ENCODE results near the gene SPSB2.

Gene SPSB2

GRCh38 chr12:6850796-6851152, 22.3 kb downstream of the SPSB2 start:
- Histone ChIP-seq H3K27me3 (ENCODE audit: insufficient read depth, low read depth) (no peaks in the 10 kb centered on the region), H3K4me2 (peak overlapping the region; percentile 95), H4K20me1 (ENCODE audit: insufficient read depth) (no peaks in the 10 kb centered on the region), H3K36me3 (ENCODE audit: insufficient read depth) (no peaks in the 10 kb centered on the region), H2AFZ (ENCODE audit: low read depth) (peak overlapping the region; percentile 59; the same call in 1 of the 2 replicates), H3K27ac (no peak overlapping the region), H3K9ac (peak overlapping the region; percentile 18; the same call in 1 of the 2 replicates), H3K4me1 (ENCODE audit: low read depth, poor library complexity, severe bottlenecking) (peaks cover 29% of the 10 kb centered on the region), H3K4me3 (IDR thresholded peaks at IDR 0.05; ENCODE audit: insufficient read depth, low read depth, low read length) (no peak overlapping the region), H3K79me2 (ENCODE audit: insufficient read depth, low read depth) (peaks cover 40% of the 10 kb centered on the region)
- TF ChIP-seq CTCF (conservative IDR thresholded peaks at IDR 0.05; ENCODE audit: low read depth, low read length), result no peak

GRCh38 chr12:6849976-6850560, 23.0 kb downstream of the SPSB2 start:
- Histone ChIP-seq H3K79me2 (ENCODE audit: insufficient read depth, low read depth) (peaks cover 34% of the 10 kb centered on the region), H3K4me1 (ENCODE audit: low read depth, poor library complexity, severe bottlenecking) (peaks cover 29% of the 10 kb centered on the region), H2AFZ (ENCODE audit: low read depth) (no peak overlapping the region), H3K36me3 (ENCODE audit: insufficient read depth) (no peaks in the 10 kb centered on the region), H3K4me2 (peak overlapping the region; percentile 95), H3K9ac (peak overlapping the region; percentile 18; the same call in 1 of the 2 replicates), H3K27ac (no peak overlapping the region), H3K27me3 (ENCODE audit: insufficient read depth, low read depth) (no peaks in the 10 kb centered on the region), H4K20me1 (ENCODE audit: insufficient read depth) (no peaks in the 10 kb centered on the region), H3K4me3 (IDR thresholded peaks at IDR 0.05; ENCODE audit: insufficient read depth, low read depth, low read length) (no peak overlapping the region)
- TF ChIP-seq CTCF (conservative IDR thresholded peaks at IDR 0.05; ENCODE audit: low read depth, low read length), result no peak

- H3K4me3 ChIP-seq (IDR thresholded peaks at IDR 0.05; ENCODE audit: insufficient read depth, low read depth, low read length), result no peak overlapping the region
- peak overlapping the region; percentile 95; the same call in 1 of the 2 replicates for H3K4me2 ChIP-seq
- H3K9ac ChIP-seq, result no peak overlapping the region
- H3K4me1 ChIP-seq (ENCODE audit: low read depth, poor library complexity, severe bottlenecking), result peaks cover 23% of the 10 kb centered on the region
- H3K36me3 ChIP-seq (ENCODE audit: insufficient read depth), result no peaks in the 10 kb centered on the region
- no peak overlapping the region for H2AFZ ChIP-seq (ENCODE audit: low read depth)
- H3K27ac ChIP-seq, result no peak overlapping the region
- H3K79me2 ChIP-seq (ENCODE audit: insufficient read depth, low read depth), result peaks cover 27% of the 10 kb centered on the region
- no peaks in the 10 kb centered on the region for H4K20me1 ChIP-seq (ENCODE audit: insufficient read depth)
- H3K27me3 ChIP-seq (ENCODE audit: insufficient read depth, low read depth), result no peaks in the 10 kb centered on the region
- no peak for TF ChIP-seq CTCF (conservative IDR thresholded peaks at IDR 0.05; ENCODE audit: low read depth, low read length)
These were observed 23.7 kb downstream of the SPSB2 start for GRCh38 chr12:6849427-6849826.

- H3K4me2 ChIP-seq, result no peak overlapping the region
- peaks cover 13% of the 10 kb centered on the region for H3K4me1 ChIP-seq (ENCODE audit: low read depth, poor library complexity, severe bottlenecking)
- no peak overlapping the region for H3K27ac ChIP-seq
- no peaks in the 10 kb centered on the region for H4K20me1 ChIP-seq (ENCODE audit: insufficient read depth)
- no peak overlapping the region for H3K4me3 ChIP-seq (IDR thresholded peaks at IDR 0.05; ENCODE audit: insufficient read depth, low read depth, low read length)
- H3K27me3 ChIP-seq (ENCODE audit: insufficient read depth, low read depth), result no peaks in the 10 kb centered on the region
- H3K79me2 ChIP-seq (ENCODE audit: insufficient read depth, low read depth), result peaks cover 19% of the 10 kb centered on the region
- no peaks in the 10 kb centered on the region for H3K36me3 ChIP-seq (ENCODE audit: insufficient read depth)
- no peak overlapping the region for H3K9ac ChIP-seq
- TF ChIP-seq CTCF (conservative IDR thresholded peaks at IDR 0.05; ENCODE audit: low read depth, low read length), result no peak
- no peak overlapping the region for H2AFZ ChIP-seq (ENCODE audit: low read depth)
These were observed 25.4 kb downstream of the SPSB2 start for GRCh38 chr12:6847676-6848075.

Measured in KMS-11 (cell line).